ENCODE measurements around the gene MEGF6. TPM values are rescaled to one million over a fixed set of nuclear protein-coding genes. Genes with fewer than 3 reads are reported as not detected.

The MEGF6 gene
- total and polyA plus RNA-seq, 2 donors: 14.5 to 23.5 TPM

DNA sequence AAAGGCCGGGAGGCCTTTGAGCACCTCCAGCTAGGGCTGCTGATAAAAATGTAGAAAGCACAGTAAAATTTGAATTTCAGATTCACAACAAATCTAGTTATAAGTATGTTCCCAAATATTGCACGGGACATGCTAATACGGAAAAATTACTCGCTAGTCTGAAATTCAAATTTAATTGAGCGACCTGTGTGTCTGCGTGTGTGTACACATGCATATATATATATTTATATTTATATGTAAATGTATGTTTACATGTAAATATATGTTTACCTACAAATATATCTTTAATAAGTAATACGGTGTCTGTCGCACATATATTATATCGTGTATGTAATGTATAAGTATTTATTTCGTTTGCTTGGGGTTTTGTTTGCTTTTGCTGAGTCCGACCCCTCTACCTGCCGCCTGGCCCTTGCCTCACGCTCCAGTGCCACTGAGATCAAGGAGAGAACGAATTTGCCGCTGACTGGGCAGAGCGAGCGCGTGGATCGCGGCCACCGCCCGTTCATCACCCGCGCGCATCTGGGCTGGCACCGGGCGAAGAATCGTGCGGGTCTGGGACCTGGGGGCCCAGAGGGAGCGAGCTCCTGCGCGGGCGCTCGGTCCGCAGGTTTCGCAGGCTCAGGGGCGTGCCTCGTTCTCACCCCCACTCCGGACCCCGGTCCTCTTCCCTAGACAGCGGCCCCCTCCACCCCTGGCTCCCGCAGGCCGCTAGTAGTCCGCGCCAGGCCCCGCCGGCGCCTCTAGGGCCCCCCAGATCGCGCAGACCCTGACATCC is 39.1 kb upstream of the MEGF6 start:
- Histone ChIP-seq H3K4me3 (ENCODE audit: low read depth, low read length) (peak overlapping the region; percentile 81), H3K4me1 (ENCODE audit: insufficient read depth) (no peaks in the 10 kb centered on the region), H3K36me3 (ENCODE audit: insufficient read depth) (no peaks in the 10 kb centered on the region), H3K27ac (ENCODE audit: low read depth) (no peak overlapping the region)
- 9% methylated on average over 50 of the region's 50 CpGs for WGBS
- no peak for DNase-seq (ENCODE audit: extremely low spot score)

DNA sequence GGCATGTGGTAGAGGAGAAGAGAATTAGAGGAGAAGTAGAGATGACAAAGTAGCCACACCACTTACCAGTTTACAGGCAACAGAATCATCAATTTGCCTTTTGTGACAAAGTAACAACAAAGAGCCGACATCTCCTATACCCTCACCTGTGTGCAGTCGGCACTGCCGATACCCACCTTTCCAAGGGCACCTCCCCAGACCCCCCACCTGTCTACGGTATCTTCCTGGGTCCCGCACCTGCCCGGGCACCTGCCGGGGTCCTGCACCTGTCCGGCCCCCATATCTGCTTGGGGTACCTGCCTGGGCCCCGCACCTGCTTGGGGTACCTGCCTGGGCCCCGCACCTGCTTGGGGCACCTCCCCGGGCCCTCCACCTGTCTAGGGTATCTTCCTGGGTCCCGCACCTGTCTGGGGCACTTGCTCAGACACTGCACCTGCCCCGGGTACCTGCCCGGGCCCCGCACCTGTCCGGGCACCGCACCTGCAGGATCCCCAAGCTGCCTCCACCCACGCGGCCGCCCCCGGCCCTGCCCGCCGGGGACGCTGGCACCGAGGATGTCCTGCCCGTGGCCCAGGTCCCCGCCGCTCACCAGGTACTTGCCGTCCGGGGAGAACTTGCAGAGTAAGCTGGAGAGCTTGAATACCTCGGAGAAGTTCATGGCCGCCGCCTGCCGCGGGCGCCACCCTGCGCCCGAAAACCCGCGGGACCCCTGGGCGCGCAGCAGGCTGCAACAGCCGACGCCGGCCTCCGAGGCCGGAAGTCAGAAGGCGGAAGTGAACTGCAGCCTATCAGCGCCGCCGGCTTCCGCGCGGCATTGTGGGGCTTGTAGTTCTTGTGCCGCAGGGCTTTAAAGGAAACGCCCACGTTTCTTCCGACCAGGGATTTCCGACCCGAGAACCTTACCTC is 38.3 kb upstream of the MEGF6 start, which contains the start of gene WRAP73:
TSS of gene WRAP73 (minus strand) at position 762 of the 906 bp plus-strand sequence. CDS start at position 658, 104 bp downstream.
- DNase-seq (ENCODE audit: extremely low spot score): peak; percentile 77
- no peaks in the 10 kb centered on the region for H3K4me1 ChIP-seq (ENCODE audit: insufficient read depth)
- H3K4me3 ChIP-seq (ENCODE audit: low read depth, low read length): peak within 1 kb of the TSS; percentile 81
- no peaks in the 10 kb centered on the region for H3K36me3 ChIP-seq (ENCODE audit: insufficient read depth)
- 3% methylated on average over 60 of the region's 60 CpGs for WGBS
- H3K27ac ChIP-seq (ENCODE audit: low read depth): no peak within 1 kb of the TSS

DNA sequence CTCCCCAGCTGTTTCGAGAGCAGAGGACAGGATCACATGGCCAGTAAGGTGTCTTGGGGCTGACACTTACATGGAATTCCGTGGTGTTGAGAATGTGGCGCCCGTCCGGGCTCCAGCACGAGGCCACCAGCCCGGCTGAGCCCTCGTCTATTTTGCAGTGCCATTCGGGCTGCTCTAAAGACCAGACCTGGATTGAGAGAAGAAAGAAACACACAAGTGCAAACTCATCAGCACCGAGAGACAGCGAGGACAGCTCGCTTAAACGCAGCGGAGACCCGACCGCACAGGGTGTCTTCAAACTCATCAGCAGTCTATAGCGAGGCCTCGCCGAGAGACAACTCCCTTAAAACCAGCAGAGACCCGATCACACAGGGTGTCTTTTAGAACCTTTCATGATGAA is 35.3 kb upstream of the MEGF6 start:
- H3K36me3 ChIP-seq (ENCODE audit: insufficient read depth): no peaks in the 10 kb centered on the region
- H3K27ac ChIP-seq (ENCODE audit: low read depth): no peak overlapping the region
- no peak overlapping the region for H3K4me3 ChIP-seq (ENCODE audit: low read depth, low read length)
- DNase-seq (ENCODE audit: extremely low spot score): no peak
- H3K4me1 ChIP-seq (ENCODE audit: insufficient read depth): no peaks in the 10 kb centered on the region
- 94% methylated on average over 20 of the region's 20 CpGs for WGBS

DNA sequence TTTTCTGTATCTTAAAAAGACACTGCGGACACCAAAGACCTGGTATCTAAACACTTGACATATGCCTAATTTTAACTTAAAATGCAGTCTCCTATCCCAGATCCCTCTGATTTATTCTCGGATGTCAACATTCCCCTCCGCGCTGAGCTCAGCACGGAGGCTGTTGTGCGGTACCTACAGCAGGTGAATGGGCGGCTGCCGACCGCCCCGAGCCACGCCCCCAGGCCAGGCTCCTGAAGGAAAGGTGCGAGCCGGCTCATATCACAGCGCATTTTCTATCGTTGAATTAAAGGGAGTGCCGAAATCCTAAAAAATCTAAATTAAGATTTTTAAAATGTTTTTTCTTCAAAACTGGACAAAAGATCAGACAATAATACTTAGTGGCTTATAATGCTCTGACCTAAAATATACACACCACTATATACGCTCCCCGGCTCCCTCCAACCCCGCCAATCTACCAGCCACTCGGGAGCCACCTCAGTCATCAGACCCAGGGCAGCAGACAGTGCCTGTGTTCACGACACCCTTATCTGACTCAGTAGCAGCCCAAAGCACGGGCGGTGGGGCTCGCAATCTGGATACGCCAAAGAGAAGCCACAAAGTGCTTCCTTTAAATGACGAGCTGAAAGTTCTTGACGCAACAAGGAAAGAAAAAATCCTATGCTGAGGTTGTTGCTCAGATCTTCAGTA is 34.5 kb upstream of the MEGF6 start:
- H3K36me3 ChIP-seq (ENCODE audit: insufficient read depth): no peaks in the 10 kb centered on the region
- no peaks in the 10 kb centered on the region for H3K4me1 ChIP-seq (ENCODE audit: insufficient read depth)
- H3K4me3 ChIP-seq (ENCODE audit: low read depth, low read length): no peak overlapping the region
- WGBS: 94% methylated on average over 27 of the region's 27 CpGs
- H3K27ac ChIP-seq (ENCODE audit: low read depth): no peak overlapping the region
- no peak for DNase-seq (ENCODE audit: extremely low spot score)

DNA sequence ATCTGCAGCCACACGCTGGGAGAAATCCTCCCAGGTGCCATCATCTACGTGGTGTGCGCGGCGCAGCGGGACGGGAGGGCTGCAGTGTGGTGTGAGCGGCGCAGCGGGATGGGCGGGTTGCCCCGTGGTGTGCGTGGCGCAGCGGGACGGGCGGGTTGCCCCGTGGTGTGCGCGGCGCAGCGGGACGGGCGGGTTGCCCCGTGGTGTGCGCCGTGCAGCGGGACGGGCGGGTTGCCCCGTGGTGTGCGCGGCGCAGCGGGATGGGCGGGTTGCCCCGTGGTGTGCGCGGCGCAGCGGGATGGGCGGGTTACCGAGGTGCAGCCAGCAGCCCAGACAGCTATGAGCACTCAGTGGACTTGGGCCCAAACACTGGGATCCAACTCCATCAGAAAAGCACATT is 33.9 kb upstream of the MEGF6 start:
- H3K36me3 ChIP-seq (ENCODE audit: insufficient read depth): no peaks in the 10 kb centered on the region

DNA sequence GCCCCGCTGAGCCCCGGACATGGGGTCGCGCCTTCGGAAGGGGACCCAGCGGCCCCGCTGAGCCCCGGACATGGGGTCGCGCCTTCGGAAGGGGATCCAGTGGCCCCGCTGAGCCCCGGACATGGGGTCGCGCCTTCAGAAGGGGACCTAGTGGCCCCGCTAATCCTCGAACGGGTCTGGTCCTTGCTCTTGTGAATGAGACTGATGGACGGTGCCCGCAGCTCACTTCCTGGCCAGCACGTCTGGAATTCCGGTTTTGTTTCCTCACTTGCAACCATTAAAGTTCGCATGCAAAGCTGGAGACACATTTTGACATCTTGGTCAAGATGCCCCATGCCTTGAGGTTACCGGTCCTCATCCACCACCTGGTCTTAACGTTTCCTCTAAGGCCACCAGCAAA is 33.0 kb upstream of the MEGF6 start:
- Histone ChIP-seq H3K36me3 (ENCODE audit: insufficient read depth) (no peaks in the 10 kb centered on the region), H3K27ac (ENCODE audit: low read depth) (no peak overlapping the region), H3K4me3 (ENCODE audit: low read depth, low read length) (no peak overlapping the region), H3K4me1 (ENCODE audit: insufficient read depth) (no peaks in the 10 kb centered on the region)
- DNase-seq (ENCODE audit: extremely low spot score): no peak
- WGBS: 93% methylated on average over 20 of the region's 25 CpGs

More for the DNA sequence above, 33.9 kb upstream of the MEGF6 start:
- no peaks in the 10 kb centered on the region for H3K4me1 ChIP-seq (ENCODE audit: insufficient read depth)
- 94% methylated on average over 43 of the region's 43 CpGs for WGBS
- no peak overlapping the region for H3K27ac ChIP-seq (ENCODE audit: low read depth)
- DNase-seq (ENCODE audit: extremely low spot score): no peak
- H3K4me3 ChIP-seq (ENCODE audit: low read depth, low read length): no peak overlapping the region

DNA sequence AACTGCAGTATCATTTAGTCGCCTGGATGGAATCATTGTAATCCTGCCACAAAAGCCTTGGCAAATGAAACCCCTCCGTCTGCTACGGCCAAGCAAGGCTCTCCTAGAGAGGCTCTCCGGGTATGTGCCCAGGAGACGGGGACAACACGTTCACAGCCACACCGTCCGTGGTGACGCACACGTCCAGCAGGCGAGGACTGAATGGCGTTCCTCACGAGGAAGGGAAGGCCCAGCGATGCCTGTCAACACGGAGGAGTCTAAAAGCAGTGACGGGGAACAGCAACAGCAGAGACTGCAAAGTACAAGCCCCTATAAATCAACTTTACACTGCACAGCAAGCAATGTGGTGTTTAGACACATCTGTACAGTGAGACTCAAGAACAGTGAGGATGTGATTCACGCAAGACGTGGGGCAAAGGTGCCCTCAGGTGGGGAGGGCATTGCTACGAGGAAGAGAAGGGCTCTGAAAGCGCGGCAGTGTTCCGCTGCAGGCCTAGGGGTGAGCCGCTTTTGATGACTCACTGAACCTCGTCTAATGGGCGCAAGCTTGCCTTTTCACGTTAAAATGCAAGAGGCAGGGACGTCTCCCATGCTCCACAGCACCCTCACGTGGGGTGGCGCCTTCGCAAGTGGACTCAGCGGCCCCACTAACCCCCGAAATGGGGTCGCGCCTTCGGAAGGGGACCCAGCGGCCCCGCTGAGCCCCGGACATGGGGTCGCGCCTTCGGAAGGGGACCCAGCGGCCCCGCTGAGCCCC is 31.8 kb upstream of the MEGF6 start:
- no peaks in the 10 kb centered on the region for H3K36me3 ChIP-seq (ENCODE audit: insufficient read depth)
- H3K4me3 ChIP-seq (ENCODE audit: low read depth, low read length): no peak overlapping the region
- no peak overlapping the region for H3K27ac ChIP-seq (ENCODE audit: low read depth)
- no peaks in the 10 kb centered on the region for H3K4me1 ChIP-seq (ENCODE audit: insufficient read depth)
- DNase-seq (ENCODE audit: extremely low spot score): no peak
- 91% methylated on average over 43 of the region's 43 CpGs for WGBS

DNA sequence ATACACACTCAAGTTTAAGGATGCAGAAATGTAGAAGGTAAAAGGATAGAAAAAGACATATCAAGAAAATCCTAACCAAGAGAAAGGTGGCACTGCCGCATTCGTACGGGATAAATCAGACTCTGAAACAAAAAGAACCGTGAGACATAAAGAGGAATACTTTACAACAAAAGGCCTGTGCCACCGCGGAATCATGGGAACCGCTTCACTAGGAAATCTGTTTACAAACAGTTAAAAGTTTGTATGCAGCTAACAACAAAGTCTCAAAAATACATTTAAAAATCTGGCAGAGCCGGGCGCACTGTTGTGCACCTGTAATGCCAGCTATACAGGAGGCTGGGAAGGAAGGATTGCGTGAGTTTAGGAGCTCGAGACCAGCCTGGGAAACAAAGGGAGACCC is 30.5 kb upstream of the MEGF6 start:
- no peak for DNase-seq (ENCODE audit: extremely low spot score)
- 96% methylated on average over 11 of the region's 11 CpGs for WGBS
- Histone ChIP-seq H3K36me3 (ENCODE audit: insufficient read depth) (no peaks in the 10 kb centered on the region), H3K27ac (ENCODE audit: low read depth) (no peak overlapping the region), H3K4me1 (ENCODE audit: insufficient read depth) (no peaks in the 10 kb centered on the region), H3K4me3 (ENCODE audit: low read depth, low read length) (no peak overlapping the region)

DNA sequence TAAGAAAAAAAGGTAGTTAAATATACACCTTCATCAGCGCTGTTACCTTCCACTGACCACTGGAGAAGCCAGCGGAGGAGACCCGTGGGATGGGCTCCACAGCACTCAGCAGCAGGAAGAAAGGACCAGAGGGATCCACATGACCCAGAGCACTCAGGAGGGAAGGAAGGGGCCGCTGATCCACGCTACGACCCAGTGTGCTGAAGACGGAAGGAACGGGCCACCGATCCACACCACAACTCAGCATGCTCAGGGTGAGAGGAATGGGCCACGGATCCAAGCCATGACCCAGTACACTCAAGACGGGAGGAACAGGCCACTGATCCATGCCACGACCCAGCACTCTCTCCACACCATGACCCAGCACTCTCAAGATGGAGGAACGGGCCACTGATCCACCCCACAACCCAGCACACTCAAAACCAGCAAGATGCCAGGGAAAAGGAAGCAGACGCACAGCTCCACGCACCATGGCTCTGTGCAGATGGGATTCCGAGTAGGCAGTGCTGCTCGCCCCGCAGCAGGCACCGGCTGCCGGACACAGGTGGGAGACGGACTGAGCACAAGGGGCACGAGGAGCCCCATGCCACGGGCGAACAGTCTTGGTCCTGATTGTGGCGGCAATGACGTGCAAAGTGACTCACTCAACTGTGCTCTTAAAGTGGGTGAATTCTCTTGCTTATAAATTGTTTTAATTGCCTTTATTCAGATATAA is 29.9 kb upstream of the MEGF6 start:
- no peak overlapping the region for H3K27ac ChIP-seq (ENCODE audit: low read depth)
- no peaks in the 10 kb centered on the region for H3K4me1 ChIP-seq (ENCODE audit: insufficient read depth)
- no peak for DNase-seq (ENCODE audit: extremely low spot score)
- H3K36me3 ChIP-seq (ENCODE audit: insufficient read depth): no peaks in the 10 kb centered on the region
- H3K4me3 ChIP-seq (ENCODE audit: low read depth, low read length): no peak overlapping the region
- 94% methylated on average over 26 of the region's 26 CpGs for WGBS

DNA sequence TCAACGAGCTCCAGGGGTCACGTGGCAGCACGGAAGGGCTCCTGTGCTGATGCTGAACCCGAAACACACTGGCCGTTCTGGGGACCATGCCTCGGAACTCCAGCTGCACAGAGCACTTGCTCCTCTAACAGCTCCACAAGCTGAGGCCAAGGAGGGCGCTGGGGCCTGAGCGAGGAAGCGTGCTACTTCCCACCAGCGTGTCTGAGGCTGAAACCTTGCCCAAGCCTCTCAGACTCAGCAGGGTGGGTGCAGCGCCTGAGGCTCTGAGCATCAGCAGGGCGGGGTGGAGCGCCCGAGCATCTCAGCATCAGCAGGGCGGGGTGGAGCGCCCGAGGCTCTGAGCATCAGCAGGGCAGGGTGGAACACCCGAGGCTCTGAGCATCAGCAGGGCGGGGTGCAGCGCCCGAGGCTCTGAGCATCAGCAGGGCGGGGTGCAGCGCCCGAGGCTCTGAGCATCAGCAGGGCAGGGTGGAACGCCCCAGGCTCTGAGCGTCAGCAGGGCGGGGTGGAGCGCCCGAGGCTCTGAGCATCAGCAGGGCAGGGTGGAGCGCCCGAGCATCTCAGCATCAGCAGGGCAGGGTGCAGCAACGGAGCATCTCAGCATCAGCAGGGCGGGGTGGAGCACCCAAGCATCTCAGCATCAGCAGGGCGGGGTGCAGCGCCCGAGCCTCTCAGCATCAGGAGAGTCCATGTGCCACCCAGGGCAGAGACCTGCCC is 29.0 kb upstream of the MEGF6 start:
- 90% methylated on average over 36 of the region's 36 CpGs for WGBS
- no peak for DNase-seq (ENCODE audit: extremely low spot score)
- Histone ChIP-seq H3K27ac (ENCODE audit: low read depth) (no peak overlapping the region), H3K4me3 (ENCODE audit: low read depth, low read length) (no peak overlapping the region), H3K36me3 (ENCODE audit: insufficient read depth) (no peaks in the 10 kb centered on the region), H3K4me1 (ENCODE audit: insufficient read depth) (no peaks in the 10 kb centered on the region)

DNA sequence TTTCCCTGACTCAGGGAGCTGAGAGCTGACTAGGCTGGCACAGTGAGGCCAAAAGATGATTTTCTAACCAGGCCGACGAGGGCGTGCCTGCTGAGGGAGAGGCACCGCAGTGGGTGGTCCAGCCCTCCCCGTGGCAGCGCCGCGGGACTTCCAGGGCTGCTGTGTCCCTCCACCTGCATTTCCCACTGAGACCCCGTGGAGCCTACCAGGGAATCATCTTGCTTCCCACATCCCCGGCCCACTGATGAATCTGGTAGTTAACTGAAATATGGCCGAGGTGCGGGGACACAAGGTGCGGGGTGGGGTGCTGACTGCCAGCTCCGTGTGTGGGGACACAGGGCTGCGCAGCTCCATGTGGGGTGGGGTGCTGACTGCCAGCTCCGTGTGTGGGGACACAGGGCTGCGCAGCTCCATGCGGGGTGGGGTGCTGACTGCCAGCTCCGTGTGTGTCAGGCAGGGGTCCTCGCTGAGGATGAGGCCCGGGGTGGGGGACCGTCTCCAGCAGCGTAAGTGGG is 28.1 kb upstream of the MEGF6 start:
- no peak overlapping the region for H3K4me3 ChIP-seq (ENCODE audit: low read depth, low read length)
- H3K36me3 ChIP-seq (ENCODE audit: insufficient read depth): no peaks in the 10 kb centered on the region
- 95% methylated on average over 23 of the region's 23 CpGs for WGBS
- no peaks in the 10 kb centered on the region for H3K4me1 ChIP-seq (ENCODE audit: insufficient read depth)
- no peak overlapping the region for H3K27ac ChIP-seq (ENCODE audit: low read depth)
- no peak for DNase-seq (ENCODE audit: extremely low spot score)

DNA sequence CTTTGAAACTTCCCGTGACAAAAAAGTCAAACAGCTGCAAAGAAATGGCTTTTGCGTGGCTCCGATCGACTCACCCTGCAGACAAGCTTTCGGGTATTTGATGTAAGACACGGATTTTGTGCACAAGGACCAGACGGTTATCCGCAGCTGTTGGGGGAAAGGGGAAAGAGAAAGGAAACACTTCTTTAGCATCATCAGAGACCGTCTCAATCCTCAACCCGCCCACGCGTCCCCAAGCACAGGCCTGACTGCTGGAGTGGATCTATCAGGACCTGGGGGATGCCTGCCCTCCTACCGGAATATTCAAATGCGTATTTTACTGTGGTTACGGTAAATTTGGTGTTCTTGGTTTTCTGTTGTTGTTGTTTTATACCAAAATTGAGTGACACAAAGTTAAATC is 27.4 kb upstream of the MEGF6 start:
- DNase-seq (ENCODE audit: extremely low spot score): no peak
- no peak overlapping the region for H3K4me3 ChIP-seq (ENCODE audit: low read depth, low read length)
- H3K27ac ChIP-seq (ENCODE audit: low read depth): no peak overlapping the region
- H3K36me3 ChIP-seq (ENCODE audit: insufficient read depth): no peaks in the 10 kb centered on the region
- H3K4me1 ChIP-seq (ENCODE audit: insufficient read depth): no peaks in the 10 kb centered on the region
- WGBS: 93% methylated on average over 15 of the region's 15 CpGs
